HG03432 (cell line): ENCODE data around the gene PAFAH1B2.

Experiments used
- ATAC-seq: cut with Tn5 transposase; IDR thresholded peaks from one replicate; pipeline ENCODE4 v1.9.1; 2021; ENCODE audit warnings: mild to moderate bottlenecking, moderate library complexity; ENCODE audit not compliant: unreplicated experiment

PAFAH1B2 gene

GRCh38 chr11:117220568-117220967 is 76.5 kb downstream of the PAFAH1B2 start:
- no peak for ATAC-seq

GRCh38 chr11:117220999-117221774 is 77.1 kb downstream of the PAFAH1B2 start:
- ATAC-seq: no peak

GRCh38 chr11:117221775-117222517 is 77.9 kb downstream of the PAFAH1B2 start:
- no peak for ATAC-seq

GRCh38 chr11:117222991-117223740 is 79.1 kb downstream of the PAFAH1B2 start:
- no peak for ATAC-seq

GRCh38 chr11:117223741-117224689 is 79.9 kb downstream of the PAFAH1B2 start:
- ATAC-seq: no peak

- ATAC-seq: no peak
These were observed 81.6 kb downstream of the PAFAH1B2 start for GRCh38 chr11:117225553-117226170.
